IPS DF 19.7 (cell line): ENCODE results near the gene SBK2.

ENCODE experiments used
- DNase-seq: peaks from one replicate; pipeline ENCODE4 v3.0.0-alpha.2; 2013; ENCODE audit warnings: low read depth, low spot score

SBK2 gene

GRCh38 chr19:55554302-55554701, 17.4 kb upstream of the SBK2 start:
- DNase-seq: no peak

- DNase-seq: no peak
These were observed 16.6 kb upstream of the SBK2 start for GRCh38 chr19:55553217-55554182.

DNA sequence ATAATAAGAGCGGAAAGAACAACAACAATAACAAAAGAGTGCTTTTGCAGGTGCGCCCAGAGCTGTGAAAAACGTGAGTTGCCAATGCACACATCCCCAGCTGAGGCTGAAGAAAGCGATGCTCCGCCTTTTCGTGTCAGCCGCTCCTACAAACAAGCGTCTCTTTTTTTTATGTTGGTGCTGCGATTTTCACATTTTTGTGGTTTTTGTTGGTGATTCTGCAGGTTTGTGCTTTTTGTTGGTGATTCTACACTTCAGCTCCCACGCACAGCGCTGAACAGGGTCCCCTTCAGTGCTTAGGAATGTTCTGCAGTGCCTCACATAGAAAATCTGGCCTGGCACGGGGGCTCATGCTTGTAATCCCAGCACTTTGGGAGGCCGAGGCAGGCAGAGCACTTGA, 15.7 kb upstream of the SBK2 start:
- no peak for DNase-seq

- DNase-seq: no peak
These were observed 15.3 kb upstream of the SBK2 start for GRCh38 chr19:55552206-55552605.

DNA sequence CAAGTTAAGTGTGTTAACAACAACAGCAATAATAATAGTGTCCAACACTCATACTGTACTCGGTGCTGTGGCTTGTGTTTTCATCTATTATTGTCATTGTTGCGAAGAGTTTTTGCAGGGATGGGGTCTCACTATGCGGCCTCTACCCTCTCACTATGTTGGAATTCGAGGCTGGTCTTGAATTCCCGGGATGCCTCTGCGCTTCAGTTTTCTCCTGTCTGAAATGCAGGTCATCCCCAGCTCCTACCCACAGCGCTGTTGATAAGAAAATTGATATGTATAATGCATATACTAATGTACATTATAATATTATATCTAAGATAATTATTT, 13.4 kb upstream of the SBK2 start:
- no peak for DNase-seq

- DNase-seq: peak; percentile 48
These were observed 12.8 kb upstream of the SBK2 start for GRCh38 chr19:55549500-55550320.

DNA sequence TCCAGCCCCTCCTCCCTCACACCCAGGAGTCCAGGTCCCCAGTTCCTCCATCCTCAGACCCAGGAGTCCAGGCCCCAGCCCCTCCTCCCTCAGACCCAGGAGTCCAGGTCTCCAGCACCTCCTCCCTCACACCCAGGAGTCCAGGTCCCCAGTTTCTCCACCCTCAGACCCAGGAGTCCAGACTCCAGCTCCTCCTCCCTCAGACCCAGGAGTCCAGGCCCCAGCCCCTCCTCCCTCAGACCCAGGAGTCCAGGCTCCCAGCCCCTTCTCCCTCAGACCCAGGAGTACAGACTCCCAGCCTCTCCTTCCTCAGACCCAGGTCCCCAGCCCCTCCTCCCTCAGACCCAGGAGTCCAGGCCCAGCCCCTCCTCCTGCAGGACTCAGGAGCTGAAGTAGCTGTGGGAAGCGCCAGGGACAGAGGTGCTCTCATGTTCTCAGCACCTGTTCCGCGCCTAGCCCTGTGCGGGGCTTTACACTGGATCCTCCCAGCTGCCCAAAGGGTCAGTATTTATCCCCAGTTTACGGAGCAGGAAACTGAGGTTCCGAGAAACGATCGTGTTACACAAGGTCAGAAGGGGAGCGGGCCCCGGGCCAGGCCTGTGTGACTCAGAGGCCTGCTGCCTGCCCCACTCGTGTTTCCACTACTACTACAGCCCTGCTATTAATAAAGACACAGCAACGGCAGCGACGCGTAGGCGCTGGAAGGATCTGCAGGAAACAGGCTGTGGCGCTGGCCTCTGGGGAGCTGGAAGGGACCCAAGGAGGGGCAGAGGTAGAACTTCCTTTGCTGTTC, 10.1 kb upstream of the SBK2 start:
- DNase-seq: no peak

DNA sequence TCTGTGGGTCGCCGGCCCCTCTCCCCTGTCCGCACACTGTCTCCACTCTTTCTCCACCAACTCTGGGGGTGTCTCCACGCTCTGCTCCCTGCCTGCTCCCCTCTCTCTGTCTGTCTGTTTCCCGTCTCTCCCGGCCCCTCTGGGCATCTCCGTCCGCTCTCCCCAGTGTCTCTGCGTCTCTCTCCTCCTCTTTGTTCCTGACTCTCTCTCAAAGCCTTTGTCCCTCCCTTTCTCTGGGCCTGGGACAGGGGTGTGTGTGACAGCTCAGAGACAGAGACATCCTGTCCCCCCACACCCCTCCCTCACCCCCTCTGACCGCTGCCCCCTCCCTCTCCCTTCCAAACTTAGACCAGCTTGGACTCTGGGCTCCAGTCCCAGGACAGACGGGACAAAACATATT, 9.1 kb upstream of the SBK2 start:
- DNase-seq: no peak

DNA sequence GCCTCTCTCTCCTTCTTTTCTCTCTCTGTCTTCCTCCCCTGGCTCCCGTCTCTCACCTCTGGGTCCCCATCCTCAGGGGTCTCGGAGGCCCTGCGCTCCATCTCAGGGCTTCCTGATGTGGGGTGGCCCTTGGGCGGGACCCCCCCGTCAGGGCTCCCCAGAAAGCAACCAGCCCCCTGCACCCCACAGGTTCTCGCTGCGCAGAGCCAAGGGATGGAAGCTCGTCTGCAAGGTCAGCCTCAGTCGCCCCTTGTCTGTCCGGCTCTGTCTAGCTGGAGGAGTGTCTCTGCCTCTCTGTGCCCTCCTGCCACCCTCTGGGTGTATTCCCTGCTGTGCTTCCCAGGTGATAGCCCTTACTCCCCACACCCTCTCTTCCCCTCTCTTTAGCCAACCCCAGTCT, 8.5 kb upstream of the SBK2 start, which contains the start of gene SBK3:
Gene SBK3 (minus strand): TSS at position 101 of the 400 bp plus-strand sequence. CDS start 0 bp downstream, at position 101.
- no peak for DNase-seq

DNA sequence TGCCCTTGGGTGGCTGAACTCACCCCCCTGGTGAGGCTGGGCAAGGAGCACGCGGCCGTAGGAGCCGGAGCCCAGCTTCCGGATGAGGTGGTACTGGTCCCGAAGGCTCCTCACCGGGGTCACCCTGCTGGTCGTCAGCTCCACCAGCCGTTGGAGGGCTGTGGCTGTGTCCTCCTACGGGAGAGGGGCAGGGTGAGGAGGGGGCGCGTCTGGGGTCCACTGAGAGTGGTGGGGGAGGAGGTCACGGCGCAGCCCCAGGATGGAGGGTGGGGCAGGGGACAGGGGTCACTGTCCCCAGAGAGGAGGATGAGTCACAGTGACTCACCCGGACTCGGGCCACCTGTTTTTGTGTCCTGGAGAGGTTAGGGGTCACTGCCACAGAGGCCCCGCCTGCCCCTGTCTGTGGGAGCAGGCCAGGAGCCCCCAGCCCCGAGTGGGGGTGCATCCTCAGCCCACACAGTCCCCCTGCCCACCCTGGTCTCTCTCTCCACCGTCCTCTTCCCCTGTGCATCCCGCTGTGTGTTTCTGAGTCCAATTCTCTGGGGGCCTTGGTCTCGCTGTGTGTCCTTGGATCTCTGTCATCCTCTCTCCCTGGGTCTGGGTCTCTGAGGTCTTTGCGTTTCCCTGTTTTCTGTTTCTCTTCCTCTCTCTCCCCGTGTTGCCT, 8.0 kb upstream of the SBK2 start:
- no peak for DNase-seq

DNA sequence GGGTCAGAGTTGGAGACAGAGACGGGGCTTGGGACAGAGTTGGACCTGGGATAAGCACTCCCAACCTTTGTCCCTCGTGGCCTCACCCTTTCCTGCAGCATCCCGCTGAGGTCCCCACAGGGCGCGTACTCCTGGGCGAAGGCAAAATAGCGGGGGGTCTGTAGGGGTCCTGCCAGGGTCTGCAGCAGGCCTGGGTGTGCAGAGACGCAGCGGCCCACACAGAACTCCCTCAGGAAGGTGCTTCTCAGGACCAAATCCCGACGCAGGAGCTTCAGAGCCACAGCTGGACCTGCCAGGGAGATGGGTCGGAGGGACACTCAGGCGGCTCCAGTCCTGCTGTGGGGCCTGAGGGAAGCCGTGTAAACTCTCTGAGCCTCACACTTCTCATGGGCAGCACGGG, 7.1 kb upstream of the SBK2 start:
- no peak for DNase-seq

DNA sequence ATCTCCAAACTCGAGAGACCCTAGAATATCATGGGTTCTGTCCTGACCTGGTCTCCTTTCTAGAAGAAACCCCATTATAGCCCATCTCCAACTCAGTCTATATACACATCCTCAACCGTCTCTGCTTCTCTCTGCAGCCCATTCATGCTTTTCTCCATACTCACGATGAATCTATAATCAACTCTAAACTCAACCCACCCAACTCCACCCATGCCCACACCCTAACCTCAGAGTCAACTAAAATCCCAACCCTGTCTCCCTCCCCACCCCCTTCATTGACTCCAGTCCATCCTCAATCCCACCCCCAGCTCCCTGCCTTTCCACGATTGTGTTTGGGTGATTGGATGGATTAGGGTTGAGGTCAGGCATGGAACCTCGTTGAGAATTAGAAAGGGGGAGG, 6.6 kb upstream of the SBK2 start:
- DNase-seq: no peak

DNA sequence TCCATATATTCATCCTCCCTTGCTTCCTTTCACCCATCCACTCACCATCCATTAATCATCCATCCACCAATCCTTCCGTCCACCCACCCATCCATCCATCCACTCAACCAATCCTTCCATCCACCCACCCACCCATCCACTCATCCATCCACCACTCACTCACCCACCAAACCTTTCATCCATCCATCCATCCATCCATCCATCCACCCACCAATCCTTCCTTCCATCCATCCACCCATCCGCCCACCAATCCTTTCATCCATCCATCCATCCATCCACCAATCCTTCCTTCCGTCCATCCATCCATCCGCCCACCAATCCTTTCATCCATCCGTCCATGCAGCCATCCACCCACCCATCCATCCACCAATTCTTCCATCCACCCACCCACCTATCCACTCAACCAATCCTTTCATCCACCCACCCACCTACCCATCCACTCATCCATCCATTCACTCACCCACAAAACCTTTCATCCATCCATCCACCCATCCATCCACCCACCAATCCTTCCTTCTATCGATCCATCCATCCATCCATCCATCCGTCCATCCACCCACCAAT, 5.4 kb upstream of the SBK2 start:
- DNase-seq: no peak

GRCh38 chr19:55541091-55541490, 4.2 kb upstream of the SBK2 start:
- DNase-seq: no peak

- no peak for DNase-seq
These were observed 3.7 kb upstream of the SBK2 start for GRCh38 chr19:55540619-55541018.

- no peak for DNase-seq
These were observed 2.4 kb upstream of the SBK2 start for GRCh38 chr19:55539090-55539984.

- DNase-seq: no peak
These were observed 1.2 kb upstream of the SBK2 start for GRCh38 chr19:55538132-55538531.

GRCh38 chr19:55537741-55538111, 793 bp upstream of the SBK2 start:
- DNase-seq: no peak

DNA sequence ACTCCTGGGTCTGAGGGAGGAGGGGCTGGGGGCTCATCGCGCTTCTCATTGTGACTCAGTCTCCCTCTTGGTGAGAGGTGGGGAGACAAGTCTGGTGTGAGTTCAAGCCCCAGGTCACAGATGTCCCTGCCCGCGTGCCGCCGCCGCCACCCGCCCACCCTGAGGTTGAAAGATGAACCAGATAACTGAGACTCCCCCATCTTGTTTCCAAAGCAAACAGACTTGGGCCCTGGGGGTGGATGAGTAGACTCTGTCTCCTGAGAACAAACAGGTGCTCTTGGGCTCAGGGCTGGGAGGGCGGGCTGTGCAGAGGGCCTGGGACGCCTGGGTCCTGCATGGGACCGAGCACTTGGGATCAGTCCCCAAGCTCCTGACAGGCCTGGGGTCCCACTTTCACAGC, 567 bp downstream of the SBK2 start:
- no peak for DNase-seq

- no peak for DNase-seq
These were observed 975 bp downstream of the SBK2 start for GRCh38 chr19:55535965-55536350.
